Neural cell (in vitro differentiated cells): ENCODE measurements around the gene CD83. TPM values are rescaled to one million over a fixed set of nuclear protein-coding genes. Genes with fewer than 3 reads are reported as not detected.

Experiments used
- H2AFZ ChIP-seq: fragments of 200-600, 300-800 bp; sonication (generic), shearing (Covaris generic); 2 replicates; pipeline ENCODE4 v1.6.0; 2014; ENCODE audit warnings: low read depth, mild to moderate bottlenecking, antibody characterized with exemption, low read length, moderate library complexity
- H3F3A ChIP-seq: fragments of 200-600 bp; shearing (Covaris generic); 2 replicates; pipeline ENCODE4 v1.6.1; 2016; ENCODE audit warnings: mild to moderate bottlenecking, moderate library complexity, mixed read lengths, antibody characterized with exemption, low read length; ENCODE audit not compliant: insufficient read depth, poor library complexity, severe bottlenecking
- H3K27ac ChIP-seq: fragments of 200-600, 300-800 bp; sonication (generic), shearing (Covaris generic); 2 replicates; pipeline ENCODE4 v1.5.1; 2014; ENCODE audit warnings: mild to moderate bottlenecking, low read length, moderate library complexity
- H3K27me3 ChIP-seq: fragments of 300-800, 200-600 bp; sonication (generic), shearing (Covaris generic); 2 replicates; pipeline ENCODE4 v1.6.0; 2014; ENCODE audit warnings: mild to moderate bottlenecking, low read depth, low read length, moderate library complexity; ENCODE audit not compliant: insufficient read depth
- H3K36me3 ChIP-seq: fragments of 300-800, 200-600 bp; sonication (generic), shearing (Covaris generic); 2 replicates; pipeline ENCODE4 v1.5.1; 2014; ENCODE audit warnings: mild to moderate bottlenecking, antibody characterized with exemption, low read length, moderate library complexity; ENCODE audit not compliant: insufficient read depth
- H3K4me2 ChIP-seq: fragments of 300-800, 200-600 bp; sonication (generic), shearing (Covaris generic); 2 replicates; pipeline ENCODE4 v1.6.0; 2014; ENCODE audit warnings: mild to moderate bottlenecking, low read length
- H3K4me3 ChIP-seq: fragments of 300-800, 200-600 bp; sonication (generic), shearing (Covaris generic); 2 replicates; pipeline ENCODE4 v1.5.1; 2014; ENCODE audit warnings: mild to moderate bottlenecking, low read length, moderate library complexity
- H3K79me2 ChIP-seq: fragments of 200-600 bp; shearing (Covaris generic); replicated peaks from 2 replicates; pipeline ENCODE4 v1.6.0; 2014; ENCODE audit warnings: mild to moderate bottlenecking, low read length, moderate library complexity; ENCODE audit not compliant: insufficient read depth
- H3K9ac ChIP-seq: fragments of 300-800, 200-600 bp; sonication (generic), shearing (Covaris generic); 2 replicates; pipeline ENCODE4 v1.6.1; 2016; ENCODE audit warnings: mild to moderate bottlenecking, low read length, mixed read lengths
- H3K9me2 ChIP-seq: fragments of 200-600 bp; shearing (Covaris generic); 2 replicates; pipeline ENCODE4 v1.6.1; 2016; ENCODE audit warnings: mild to moderate bottlenecking, low read length, mixed read lengths; ENCODE audit not compliant: insufficient read depth
- H3K9me3 ChIP-seq: fragments of 200-600, 300-800 bp; sonication (generic), shearing (Covaris generic); 2 replicates; pipeline ENCODE4 v1.6.1; 2016; ENCODE audit warnings: mild to moderate bottlenecking, mixed run types, low read length, moderate library complexity, mixed read lengths
- H4K20me1 ChIP-seq: fragments of 200-600 bp; shearing (Covaris generic); 2 replicates; pipeline ENCODE4 v1.6.1; 2016; ENCODE audit warnings: mild to moderate bottlenecking, mixed run types; ENCODE audit not compliant: insufficient read depth
- EP300 ChIP-seq: fragments of 450-650 bp; conservative IDR thresholded peaks from 2 replicates; pipeline ENCODE4 v1.6.1; 2014; ENCODE audit warnings: antibody characterized with exemption, mild to moderate bottlenecking, moderate library complexity; ENCODE audit not compliant: poor library complexity, severe bottlenecking
- EZH2 ChIP-seq: fragments of 200-600, 300-800 bp; shearing (Covaris generic), sonication (generic); IDR thresholded peaks from 2 replicates; pipeline ENCODE4 v1.6.1; 2014; ENCODE audit warnings: antibody characterized with exemption, low read length, borderline replicate concordance, mild to moderate bottlenecking; ENCODE audit not compliant: insufficient read depth, poor library complexity, severe bottlenecking
- MXI1 ChIP-seq: fragments of 450-650 bp; conservative IDR thresholded peaks from 2 replicates; pipeline ENCODE4 v1.6.1; 2014; ENCODE audit warnings: antibody characterized with exemption, mild to moderate bottlenecking; ENCODE audit not compliant: poor library complexity, severe bottlenecking
- POLR2AphosphoS5 ChIP-seq: IDR thresholded peaks from 2 replicates; pipeline ENCODE4 v1.6.1; 2012
- RAD21 ChIP-seq: fragments of 450-650 bp; conservative IDR thresholded peaks from 2 replicates; pipeline ENCODE4 v1.6.1; 2014; ENCODE audit warnings: antibody characterized with exemption, mild to moderate bottlenecking, moderate library complexity
- SMC3 ChIP-seq: fragments of 450-650 bp; conservative IDR thresholded peaks from 2 replicates; pipeline ENCODE4 v1.6.1; 2014; ENCODE audit warnings: antibody characterized with exemption, mild to moderate bottlenecking, moderate library complexity; ENCODE audit not compliant: poor library complexity
- TAF1 ChIP-seq: IDR thresholded peaks from 2 replicates; pipeline ENCODE4 v1.6.1; 2012; ENCODE audit warnings: low read depth
- polyA plus RNA-seq: library from polyadenylated mRNA; depleted of rRNA; stranded (reverse); fragments of >200 nt; gene quantifications from 2 replicates; pipeline ENCODE4 v1.2.3, GENCODE V29; 2014
- TF ChIP-seq, protein P1 (sequence below): fragments of 450-650 bp; IDR thresholded peaks from 2 replicates; pipeline ENCODE4 v1.5.1; 2014; ENCODE audit warnings: antibody characterized with exemption, mild to moderate bottlenecking, moderate library complexity; ENCODE audit not compliant: poor library complexity, severe bottlenecking
- TF ChIP-seq, protein P2 (sequence below): IDR thresholded peaks from 2 replicates; pipeline ENCODE4 v1.6.1; 2012; ENCODE audit warnings: borderline replicate concordance

The CD83 gene
- polyA plus RNA-seq, 1 donor from 2014 or later: 17.0 TPM

DNA sequence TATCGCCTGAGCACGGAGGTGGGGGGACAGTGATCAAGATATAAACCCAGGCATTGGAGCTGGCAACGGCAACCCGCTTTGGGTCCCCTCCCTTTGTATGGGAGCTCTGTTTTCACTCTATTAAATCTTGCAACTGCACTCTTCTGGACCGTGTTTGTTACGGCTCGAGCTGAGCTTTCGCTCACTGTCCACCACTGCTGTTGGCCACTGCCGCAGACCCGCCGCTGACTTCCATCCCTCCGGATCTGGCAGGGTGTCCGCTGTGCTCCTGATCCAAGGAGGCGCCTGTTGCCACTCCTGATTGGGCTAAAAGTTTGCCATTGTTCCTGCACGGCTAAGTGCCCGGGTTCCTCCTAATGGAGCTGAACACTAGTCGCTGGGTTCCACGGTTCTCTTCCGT is 48.9 kb upstream of the CD83 start:
- H3K9me2 ChIP-seq: no peaks in the 10 kb centered on the region
- no peaks in the 10 kb centered on the region for H3F3A ChIP-seq
- H3K9ac ChIP-seq: no peak overlapping the region
- H3K4me3 ChIP-seq: no peak overlapping the region
- no peak overlapping the region for H2AFZ ChIP-seq
- H3K27me3 ChIP-seq: no peaks in the 10 kb centered on the region
- no peak for TF ChIP-seq POLR2AphosphoS5
- H3K36me3 ChIP-seq: no peaks in the 10 kb centered on the region
- H3K27ac ChIP-seq: no peak overlapping the region
- H3K4me2 ChIP-seq: no peak overlapping the region
- H3K9me3 ChIP-seq: no peaks in the 10 kb centered on the region
- no peaks in the 10 kb centered on the region for H3K79me2 ChIP-seq
- H4K20me1 ChIP-seq: no peaks in the 10 kb centered on the region

DNA sequence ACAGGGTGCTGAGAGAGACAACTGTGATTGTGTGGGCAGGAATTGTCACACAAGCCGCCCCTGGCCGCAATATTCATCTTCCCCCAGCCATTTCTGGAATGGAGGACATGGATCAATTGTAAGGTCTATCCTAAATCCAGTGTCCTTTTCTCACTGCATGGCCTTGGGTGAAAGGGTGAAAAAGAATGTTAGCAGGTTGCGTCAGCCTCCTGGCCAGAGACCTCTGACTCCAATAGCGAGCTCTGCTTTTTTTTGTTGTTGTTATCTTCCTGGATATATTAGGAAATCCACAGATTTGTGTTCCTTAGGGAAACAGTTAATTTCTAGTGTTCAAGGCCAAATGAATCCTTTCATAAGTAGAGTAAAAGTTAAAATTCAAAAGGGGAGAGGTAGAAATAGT is 47.1 kb upstream of the CD83 start:
- no peak overlapping the region for H3K4me2 ChIP-seq
- H3F3A ChIP-seq: no peaks in the 10 kb centered on the region
- H2AFZ ChIP-seq: no peak overlapping the region
- H4K20me1 ChIP-seq: no peaks in the 10 kb centered on the region
- no peaks in the 10 kb centered on the region for H3K79me2 ChIP-seq
- H3K27me3 ChIP-seq: no peaks in the 10 kb centered on the region
- no peak overlapping the region for H3K27ac ChIP-seq
- H3K9me3 ChIP-seq: no peaks in the 10 kb centered on the region
- H3K4me3 ChIP-seq: no peak overlapping the region
- TF ChIP-seq, protein P1, sequence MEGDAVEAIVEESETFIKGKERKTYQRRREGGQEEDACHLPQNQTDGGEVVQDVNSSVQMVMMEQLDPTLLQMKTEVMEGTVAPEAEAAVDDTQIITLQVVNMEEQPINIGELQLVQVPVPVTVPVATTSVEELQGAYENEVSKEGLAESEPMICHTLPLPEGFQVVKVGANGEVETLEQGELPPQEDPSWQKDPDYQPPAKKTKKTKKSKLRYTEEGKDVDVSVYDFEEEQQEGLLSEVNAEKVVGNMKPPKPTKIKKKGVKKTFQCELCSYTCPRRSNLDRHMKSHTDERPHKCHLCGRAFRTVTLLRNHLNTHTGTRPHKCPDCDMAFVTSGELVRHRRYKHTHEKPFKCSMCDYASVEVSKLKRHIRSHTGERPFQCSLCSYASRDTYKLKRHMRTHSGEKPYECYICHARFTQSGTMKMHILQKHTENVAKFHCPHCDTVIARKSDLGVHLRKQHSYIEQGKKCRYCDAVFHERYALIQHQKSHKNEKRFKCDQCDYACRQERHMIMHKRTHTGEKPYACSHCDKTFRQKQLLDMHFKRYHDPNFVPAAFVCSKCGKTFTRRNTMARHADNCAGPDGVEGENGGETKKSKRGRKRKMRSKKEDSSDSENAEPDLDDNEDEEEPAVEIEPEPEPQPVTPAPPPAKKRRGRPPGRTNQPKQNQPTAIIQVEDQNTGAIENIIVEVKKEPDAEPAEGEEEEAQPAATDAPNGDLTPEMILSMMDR: no peak
- TF ChIP-seq RAD21 (no peak), EZH2 (no peak), SMC3 (no peak), POLR2AphosphoS5 (no peak), EP300 (no peak), MXI1 (no peak), TAF1 (no peak)
- TF ChIP-seq, protein P2, sequence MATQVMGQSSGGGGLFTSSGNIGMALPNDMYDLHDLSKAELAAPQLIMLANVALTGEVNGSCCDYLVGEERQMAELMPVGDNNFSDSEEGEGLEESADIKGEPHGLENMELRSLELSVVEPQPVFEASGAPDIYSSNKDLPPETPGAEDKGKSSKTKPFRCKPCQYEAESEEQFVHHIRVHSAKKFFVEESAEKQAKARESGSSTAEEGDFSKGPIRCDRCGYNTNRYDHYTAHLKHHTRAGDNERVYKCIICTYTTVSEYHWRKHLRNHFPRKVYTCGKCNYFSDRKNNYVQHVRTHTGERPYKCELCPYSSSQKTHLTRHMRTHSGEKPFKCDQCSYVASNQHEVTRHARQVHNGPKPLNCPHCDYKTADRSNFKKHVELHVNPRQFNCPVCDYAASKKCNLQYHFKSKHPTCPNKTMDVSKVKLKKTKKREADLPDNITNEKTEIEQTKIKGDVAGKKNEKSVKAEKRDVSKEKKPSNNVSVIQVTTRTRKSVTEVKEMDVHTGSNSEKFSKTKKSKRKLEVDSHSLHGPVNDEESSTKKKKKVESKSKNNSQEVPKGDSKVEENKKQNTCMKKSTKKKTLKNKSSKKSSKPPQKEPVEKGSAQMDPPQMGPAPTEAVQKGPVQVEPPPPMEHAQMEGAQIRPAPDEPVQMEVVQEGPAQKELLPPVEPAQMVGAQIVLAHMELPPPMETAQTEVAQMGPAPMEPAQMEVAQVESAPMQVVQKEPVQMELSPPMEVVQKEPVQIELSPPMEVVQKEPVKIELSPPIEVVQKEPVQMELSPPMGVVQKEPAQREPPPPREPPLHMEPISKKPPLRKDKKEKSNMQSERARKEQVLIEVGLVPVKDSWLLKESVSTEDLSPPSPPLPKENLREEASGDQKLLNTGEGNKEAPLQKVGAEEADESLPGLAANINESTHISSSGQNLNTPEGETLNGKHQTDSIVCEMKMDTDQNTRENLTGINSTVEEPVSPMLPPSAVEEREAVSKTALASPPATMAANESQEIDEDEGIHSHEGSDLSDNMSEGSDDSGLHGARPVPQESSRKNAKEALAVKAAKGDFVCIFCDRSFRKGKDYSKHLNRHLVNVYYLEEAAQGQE: no peak
- no peaks in the 10 kb centered on the region for H3K9me2 ChIP-seq
- no peaks in the 10 kb centered on the region for H3K36me3 ChIP-seq
- no peak overlapping the region for H3K9ac ChIP-seq

DNA sequence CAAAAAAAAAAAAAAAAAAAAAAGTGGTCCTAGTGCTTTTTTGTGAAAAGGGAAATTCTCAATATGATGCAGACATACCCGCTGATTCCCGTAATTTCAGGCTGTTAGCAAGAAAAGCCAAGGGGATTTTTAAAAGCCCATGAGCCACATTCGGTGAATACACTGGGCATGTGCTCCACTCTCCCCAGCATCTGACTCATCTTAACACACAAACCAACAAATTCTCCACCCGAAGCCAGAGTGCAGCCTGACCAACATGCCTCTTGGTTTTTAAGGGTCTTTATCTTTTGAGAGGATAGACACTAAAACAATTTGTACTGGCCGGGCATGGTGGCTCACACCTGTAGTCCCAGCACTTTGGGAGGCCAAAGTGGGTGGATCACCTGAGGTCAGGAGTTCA is 45.5 kb upstream of the CD83 start:
- H3F3A ChIP-seq: no peaks in the 10 kb centered on the region
- H3K79me2 ChIP-seq: no peaks in the 10 kb centered on the region
- no peak overlapping the region for H2AFZ ChIP-seq
- no peak overlapping the region for H3K4me2 ChIP-seq
- no peak overlapping the region for H3K9ac ChIP-seq
- no peaks in the 10 kb centered on the region for H4K20me1 ChIP-seq
- no peak overlapping the region for H3K27ac ChIP-seq
- no peaks in the 10 kb centered on the region for H3K9me2 ChIP-seq
- no peak overlapping the region for H3K4me3 ChIP-seq
- no peaks in the 10 kb centered on the region for H3K36me3 ChIP-seq
- no peaks in the 10 kb centered on the region for H3K27me3 ChIP-seq
- no peak for TF ChIP-seq SMC3
- TF ChIP-seq EP300: no peak
- no peak for TF ChIP-seq EZH2
- no peak for TF ChIP-seq POLR2AphosphoS5
- TF ChIP-seq MXI1: no peak
- no peak for TF ChIP-seq TAF1
- TF ChIP-seq, protein P1: no peak
- TF ChIP-seq, protein P2: no peak
- no peak for TF ChIP-seq RAD21
- no peaks in the 10 kb centered on the region for H3K9me3 ChIP-seq
